ENCODE measurements around the gene CLDN15. TPM values are rescaled to one million over a fixed set of nuclear protein-coding genes. Genes with fewer than 3 reads are reported as not detected.
A peak's percentile ranks its signal among the peaks of the same experiment; 100 is the strongest.
"Not testable (repeated sequence)": the region's sequence is repeated elsewhere in the genome, so short reads cannot be mapped to it uniquely, and the experiment has no call there.

CLDN15 gene
- polyA plus RNA-seq, 6 donors from 2014 or later: 0.28 to 2.0 (median 0.80) TPM; not detected in 1

GRCh38 chr7:101258243-101258731, 20.7 kb upstream of the CLDN15 start:
- Mint-ChIP-seq H3K4me3 (no peak overlapping the region), H3K4me1 (no peaks in the 10 kb centered on the region), H3K9me3 (peaks cover 0 to 2% (median 0%) of the 10 kb centered on the region in 7 donors), H3K27me3 (peaks cover 0 to 32% (median 20%) of the 10 kb centered on the region in 3 donors), H3K27ac (no peak overlapping the region), H3K36me3 (no peaks in the 10 kb centered on the region)
- ATAC-seq (ENCODE audit: low read depth in 2 of 2): no peak
- DNase-seq: no peak

- peaks cover 0 to 13% (median 8%) of the 10 kb centered on the region in 3 donors for H3K27me3 Mint-ChIP-seq
- H3K9me3 Mint-ChIP-seq: no peaks in the 10 kb centered on the region
- ATAC-seq (ENCODE audit: low read depth in 2 of 2) (no peak), DNase-seq (no peak)
- H3K27ac Mint-ChIP-seq: no peak overlapping the region
- peaks cover 6% of the 10 kb centered on the region in 2 donors for H3K36me3 Mint-ChIP-seq
- H3K4me1 Mint-ChIP-seq: peaks cover 6 to 19% (median 19%) of the 10 kb centered on the region in 3 donors
- H3K4me3 Mint-ChIP-seq: peak overlapping the region in 1 of 8 donors; percentile 58
These were observed 18.2 kb upstream of the CLDN15 start for GRCh38 chr7:101255796-101256195.

- H3K36me3 Mint-ChIP-seq; ATAC-seq (ENCODE audit: low read depth in 2 of 2); DNase-seq; H3K9me3 Mint-ChIP-seq: not testable (repeated sequence)
- H3K27ac Mint-ChIP-seq: peak overlapping the region in 2 of 6 donors; percentile 26 to 98
- peak overlapping the region in 7 of 8 donors; percentile 38 to 100 (median 99) for H3K4me3 Mint-ChIP-seq
- peaks cover 18 to 35% (median 32%) of the 10 kb centered on the region in 3 donors for H3K4me1 Mint-ChIP-seq
- peaks cover 0 to 12% (median 8%) of the 10 kb centered on the region in 3 donors for H3K27me3 Mint-ChIP-seq
These were observed 15.6 kb upstream of the CLDN15 start for GRCh38 chr7:101253199-101253598.

GRCh38 chr7:101251871-101252659, 14.5 kb upstream of the CLDN15 start:
- Mint-ChIP-seq H3K27me3 (peaks cover 0 to 12% (median 8%) of the 10 kb centered on the region in 3 donors), H3K4me3 (peak overlapping the region; percentile 96 to 100 (median 99)), H3K9me3 (no peaks in the 10 kb centered on the region), H3K4me1 (peaks cover 21 to 41% (median 35%) of the 10 kb centered on the region in 3 donors), H3K36me3 (peaks cover 6% of the 10 kb centered on the region in 2 donors), H3K27ac (peak overlapping the region; percentile 94 to 98 (median 98))
- DNase-seq (peak; percentile 98), ATAC-seq (ENCODE audit: low read depth in 2 of 2) (peak; percentile 97 to 98)

DNA sequence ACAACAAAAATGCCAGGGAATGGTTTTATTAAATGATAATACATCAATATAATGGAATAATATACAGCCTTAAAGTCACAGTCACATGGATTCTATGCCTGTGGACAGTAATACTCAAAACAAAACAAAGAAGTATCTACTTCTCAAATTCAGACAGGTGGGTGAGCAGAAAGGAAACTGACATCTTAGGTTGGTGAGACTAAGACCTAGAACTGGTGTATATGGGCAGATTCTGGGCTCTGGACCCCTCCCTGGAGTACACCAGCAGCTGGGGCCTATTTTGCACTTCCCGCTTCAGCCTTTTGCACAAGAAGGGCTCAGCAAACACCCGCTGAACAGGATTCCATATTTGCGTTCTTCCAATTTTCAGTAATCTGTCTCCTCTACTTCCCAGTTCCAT, 12.7 kb upstream of the CLDN15 start:
- Mint-ChIP-seq H3K4me1 (peaks cover 26 to 48% (median 40%) of the 10 kb centered on the region in 3 donors), H3K27ac (peak overlapping the region in 1 of 6 donors; percentile 94), H3K9me3 (no peaks in the 10 kb centered on the region), H3K36me3 (peaks cover 6% of the 10 kb centered on the region in 2 donors), H3K27me3 (peaks cover 0 to 8% (median 6%) of the 10 kb centered on the region in 3 donors), H3K4me3 (peak overlapping the region; percentile 62 to 100 (median 98))
- ATAC-seq (ENCODE audit: low read depth in 2 of 2): no peak
- DNase-seq: no peak

GRCh38 chr7:101248276-101248675, 10.7 kb upstream of the CLDN15 start:
- H3K4me3 Mint-ChIP-seq: peak overlapping the region in 3 of 8 donors; percentile 15 to 84 (median 56)

DNA sequence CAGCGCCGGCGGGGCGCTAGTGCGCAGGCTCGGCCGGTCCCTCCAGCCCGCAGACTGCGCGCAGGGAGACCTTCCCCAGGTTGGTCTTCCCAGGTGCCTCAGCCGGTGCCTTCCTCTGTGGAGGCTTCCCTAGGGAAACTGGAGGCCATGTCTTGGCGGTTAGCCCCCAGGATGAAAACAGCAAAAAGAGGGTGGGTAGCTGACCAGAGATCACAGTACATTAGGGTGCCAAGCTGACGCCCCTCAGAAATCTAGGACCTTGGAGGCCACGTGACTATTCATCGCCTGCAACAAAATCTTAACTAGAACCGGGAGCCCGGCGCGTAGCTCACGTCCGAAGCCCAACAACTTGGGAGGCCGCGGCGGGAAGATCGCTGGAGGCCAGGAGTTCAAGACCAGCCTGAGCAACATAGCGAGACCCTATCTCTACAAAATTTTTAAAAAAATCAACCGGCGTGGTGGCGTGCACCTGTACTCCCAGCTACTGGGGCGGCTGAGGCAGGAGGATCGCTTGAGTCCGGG, 7.6 kb upstream of the CLDN15 start:
- no peaks in the 10 kb centered on the region for H3K27me3 Mint-ChIP-seq
- H3K9me3 Mint-ChIP-seq: no peaks in the 10 kb centered on the region
- H3K4me1 Mint-ChIP-seq: peaks cover 31 to 58% (median 33%) of the 10 kb centered on the region in 3 donors
- H3K36me3 Mint-ChIP-seq: no peaks in the 10 kb centered on the region
- DNase-seq (no peak), ATAC-seq (ENCODE audit: low read depth in 2 of 2) (no peak)
- H3K4me3 Mint-ChIP-seq: peak overlapping the region; percentile 92 to 99 (median 98)
- peak overlapping the region in 5 of 6 donors; percentile 89 to 98 (median 95) for H3K27ac Mint-ChIP-seq

More at GRCh38 chr7:101248276-101248675, 10.7 kb upstream of the CLDN15 start:
- ATAC-seq (ENCODE audit: low read depth in 2 of 2) (no peak), DNase-seq (no peak)
- Mint-ChIP-seq H3K27ac (no peak overlapping the region), H3K36me3 (peaks cover 6% of the 10 kb centered on the region in 2 donors), H3K27me3 (no peaks in the 10 kb centered on the region), H3K9me3 (no peaks in the 10 kb centered on the region), H3K4me1 (peaks cover 35 to 64% (median 52%) of the 10 kb centered on the region in 3 donors)

DNA sequence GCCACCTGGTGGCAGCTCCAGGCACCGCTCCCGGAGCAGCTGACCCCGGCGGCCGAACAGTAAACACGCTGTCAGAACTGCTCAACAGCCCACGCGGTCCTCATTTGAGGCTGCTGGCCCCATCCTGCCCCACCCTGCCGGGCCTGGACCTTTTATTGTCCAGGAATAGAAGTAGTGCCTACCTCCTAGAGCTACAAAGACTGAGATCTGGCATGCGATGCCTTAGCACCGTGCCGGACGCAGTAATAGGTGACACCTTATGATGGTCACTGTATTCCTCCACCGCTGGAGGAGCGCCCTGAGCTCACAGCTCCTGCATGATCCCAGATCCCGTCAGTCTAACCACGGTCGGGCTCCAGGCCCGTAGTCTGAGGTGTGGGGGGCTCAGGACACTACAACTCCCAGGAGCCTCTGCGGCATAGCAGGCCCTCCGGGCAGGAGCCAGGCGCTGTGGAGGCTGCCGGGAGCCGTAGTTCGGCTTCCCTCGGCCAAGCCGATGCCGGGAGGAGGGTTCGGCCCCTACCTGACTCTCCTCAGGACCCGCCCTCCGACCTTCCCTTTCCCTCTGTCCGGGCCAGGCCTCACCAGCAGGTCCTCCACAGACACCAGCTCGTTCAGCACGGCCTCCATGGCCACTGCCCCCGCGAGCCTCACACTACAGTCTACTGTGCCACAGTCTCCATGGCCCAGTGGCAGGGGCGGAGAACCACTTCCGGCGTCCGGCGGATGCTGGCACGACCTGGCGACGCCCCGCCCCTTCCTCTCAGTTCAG, 7.0 kb upstream of the CLDN15 start, which contains the start of gene FIS1:
FIS1 (minus strand) TSS at position 707 of the 772 bp plus-strand sequence; CDS start at position 630, 77 bp downstream.
- no peaks in the 10 kb centered on the region for H3K9me3 Mint-ChIP-seq
- no peaks in the 10 kb centered on the region for H3K36me3 Mint-ChIP-seq
- ATAC-seq (ENCODE audit: low read depth in 2 of 2) (peak; percentile 92 to 93), DNase-seq (peak; percentile 96)
- peak within 1 kb of the TSS; percentile 92 to 99 (median 98) for H3K4me3 Mint-ChIP-seq
- no peaks in the 10 kb centered on the region for H3K27me3 Mint-ChIP-seq
- peak within 1 kb of the TSS; percentile 89 to 98 (median 95) for H3K27ac Mint-ChIP-seq
- peaks cover 28 to 53% (median 28%) of the 10 kb centered on the region in 3 donors for H3K4me1 Mint-ChIP-seq

DNA sequence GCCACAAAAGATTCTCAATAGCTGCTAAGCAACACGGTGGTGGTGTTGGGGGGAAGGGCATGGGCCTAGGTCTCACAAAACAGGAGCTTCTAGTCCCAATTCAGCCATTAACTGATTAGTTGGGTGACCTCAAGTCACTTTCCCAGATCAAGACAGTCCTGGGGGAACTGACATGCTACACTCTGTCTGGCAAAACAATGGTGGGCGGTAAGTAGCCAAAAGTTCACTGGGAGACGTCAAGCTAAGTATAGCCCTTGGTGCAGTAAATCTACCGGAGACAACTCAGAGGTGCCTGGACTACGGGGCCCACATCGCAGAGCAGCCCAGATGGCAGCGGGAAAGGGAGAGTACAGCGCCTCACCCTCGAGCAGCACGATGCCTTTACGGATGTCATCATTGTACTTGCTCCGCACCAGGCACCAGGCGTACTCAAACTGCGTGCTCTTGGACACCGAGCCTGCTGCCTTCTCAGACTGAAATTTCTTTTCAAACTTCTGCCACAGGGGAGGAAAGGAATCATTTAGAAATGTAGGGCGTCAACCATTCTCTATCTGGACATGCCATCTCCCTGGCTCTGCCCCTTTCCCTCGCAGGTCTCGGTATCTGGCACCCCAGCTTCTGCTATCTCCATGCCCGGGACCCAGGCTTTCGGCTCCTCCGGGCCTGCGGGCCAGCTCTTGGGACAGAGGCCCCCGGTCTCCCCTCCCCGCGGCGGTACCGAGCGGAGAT, 6.2 kb upstream of the CLDN15 start:
- Mint-ChIP-seq H3K27ac (peak overlapping the region in 5 of 6 donors; percentile 89 to 98 (median 95)), H3K4me1 (peaks cover 26 to 50% (median 28%) of the 10 kb centered on the region in 3 donors), H3K4me3 (peak overlapping the region; percentile 92 to 99 (median 98)), H3K9me3 (no peaks in the 10 kb centered on the region), H3K27me3 (no peaks in the 10 kb centered on the region), H3K36me3 (no peaks in the 10 kb centered on the region)
- DNase-seq (no peak), ATAC-seq (ENCODE audit: low read depth in 2 of 2) (no peak)

- Mint-ChIP-seq H3K27ac (no peak overlapping the region), H3K4me1 (peaks cover 23 to 47% (median 24%) of the 10 kb centered on the region in 3 donors), H3K27me3 (no peaks in the 10 kb centered on the region), H3K9me3 (no peaks in the 10 kb centered on the region), H3K36me3 (no peaks in the 10 kb centered on the region), H3K4me3 (peak overlapping the region in 4 of 8 donors; percentile 25 to 52 (median 47))
- ATAC-seq (ENCODE audit: low read depth in 2 of 2) (no peak), DNase-seq (no peak)
These were observed 4.1 kb upstream of the CLDN15 start for GRCh38 chr7:101241443-101242349.

DNA sequence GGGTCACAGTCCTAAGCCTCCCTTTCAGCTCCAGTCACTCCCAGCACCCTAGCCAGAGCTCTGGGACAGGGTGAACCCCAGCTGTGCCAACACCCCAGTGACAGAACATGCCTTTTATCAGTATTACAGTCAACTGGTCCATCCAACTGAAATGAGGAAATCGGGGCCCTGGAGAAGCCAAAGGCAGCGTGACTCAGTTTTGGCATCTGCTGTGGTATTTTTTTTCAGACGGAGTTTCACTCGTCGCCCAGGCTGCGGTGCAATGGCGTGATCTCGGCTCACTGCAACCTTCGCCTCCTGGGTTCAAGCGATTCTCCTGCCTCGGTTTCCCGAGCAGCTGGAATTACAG, 3.4 kb upstream of the CLDN15 start:
- no peak for DNase-seq
- Mint-ChIP-seq H3K4me3 (peak overlapping the region in 1 of 8 donors; percentile 45), H3K9me3 (no peaks in the 10 kb centered on the region), H3K36me3 (no peaks in the 10 kb centered on the region), H3K27me3 (no peaks in the 10 kb centered on the region), H3K27ac (no peak overlapping the region), H3K4me1 (peaks cover 23 to 47% (median 24%) of the 10 kb centered on the region in 3 donors)
- ATAC-seq (ENCODE audit: low read depth in 2 of 2): no peak

All from naive B cell (primary cell).